ENCODE data around the gene ADAM19.

The ADAM19 gene

GRCh38 chr5:157530226-157530972 lies 45.2 kb downstream of the ADAM19 start:
- no peaks in the 10 kb centered on the region for H3K36me3 ChIP-seq (ENCODE audit: insufficient read depth, low read length)
- ATAC-seq (ENCODE audit: insufficient read depth, low read depth): no peak

DNA sequence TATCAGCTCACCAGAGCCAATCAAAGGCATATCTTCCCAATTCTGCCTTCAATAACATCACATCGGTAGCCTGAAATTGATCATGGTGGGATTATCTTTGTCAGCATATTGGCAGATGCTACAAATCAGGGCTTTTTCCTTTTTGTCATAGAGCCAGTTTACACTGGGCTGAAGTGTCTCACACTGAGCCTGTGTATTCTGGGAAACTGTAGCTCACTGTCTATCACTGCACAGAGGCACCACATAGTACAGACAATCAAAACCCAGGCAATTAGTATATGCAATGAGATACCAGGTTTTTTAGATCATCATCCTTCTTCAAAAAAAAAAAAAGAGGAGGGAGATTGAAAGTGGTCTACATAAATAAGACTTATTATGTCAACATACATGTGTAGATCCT lies 46.6 kb downstream of the ADAM19 start:
- Histone ChIP-seq H2AFZ (ENCODE audit: low read depth, low read length) (no peak overlapping the region), H3K79me2 (ENCODE audit: insufficient read depth, low read length) (no peaks in the 10 kb centered on the region), H3K27ac (ENCODE audit: low read length) (no peak overlapping the region), H3K4me3 (ENCODE audit: low read depth in 1 of 2, low read length in 2 of 2) (no peak overlapping the region), H3K27me3 (ENCODE audit: insufficient read depth, low read length, poor library complexity) (no peaks in the 10 kb centered on the region), H3K9ac (ENCODE audit: low read depth, low read length) (no peak overlapping the region), H3K4me2 (ENCODE audit: insufficient read depth, low read length) (no peak overlapping the region), H3K36me3 (ENCODE audit: insufficient read depth, low read length) (no peaks in the 10 kb centered on the region), H3K4me1 (ENCODE audit: insufficient read depth, low read length) (no peaks in the 10 kb centered on the region), H4K20me1 (ENCODE audit: insufficient read depth, low read length) (no peaks in the 10 kb centered on the region), H3K9me3 (ENCODE audit: insufficient read depth, low read length, severe bottlenecking) (no peaks in the 10 kb centered on the region)
- DNase-seq: no peak
- TF ChIP-seq, protein P1, sequence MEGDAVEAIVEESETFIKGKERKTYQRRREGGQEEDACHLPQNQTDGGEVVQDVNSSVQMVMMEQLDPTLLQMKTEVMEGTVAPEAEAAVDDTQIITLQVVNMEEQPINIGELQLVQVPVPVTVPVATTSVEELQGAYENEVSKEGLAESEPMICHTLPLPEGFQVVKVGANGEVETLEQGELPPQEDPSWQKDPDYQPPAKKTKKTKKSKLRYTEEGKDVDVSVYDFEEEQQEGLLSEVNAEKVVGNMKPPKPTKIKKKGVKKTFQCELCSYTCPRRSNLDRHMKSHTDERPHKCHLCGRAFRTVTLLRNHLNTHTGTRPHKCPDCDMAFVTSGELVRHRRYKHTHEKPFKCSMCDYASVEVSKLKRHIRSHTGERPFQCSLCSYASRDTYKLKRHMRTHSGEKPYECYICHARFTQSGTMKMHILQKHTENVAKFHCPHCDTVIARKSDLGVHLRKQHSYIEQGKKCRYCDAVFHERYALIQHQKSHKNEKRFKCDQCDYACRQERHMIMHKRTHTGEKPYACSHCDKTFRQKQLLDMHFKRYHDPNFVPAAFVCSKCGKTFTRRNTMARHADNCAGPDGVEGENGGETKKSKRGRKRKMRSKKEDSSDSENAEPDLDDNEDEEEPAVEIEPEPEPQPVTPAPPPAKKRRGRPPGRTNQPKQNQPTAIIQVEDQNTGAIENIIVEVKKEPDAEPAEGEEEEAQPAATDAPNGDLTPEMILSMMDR (IDR thresholded peaks at IDR 0.05; ENCODE audit: borderline replicate concordance, extremely low read depth, low read length, poor library complexity, severe bottlenecking): no peak
- TF ChIP-seq EZH2 (IDR thresholded peaks at IDR 0.05; ENCODE audit: borderline replicate concordance, low read depth, low read length, severe bottlenecking): no peak
- no peak for ATAC-seq (ENCODE audit: insufficient read depth, low read depth)

More at GRCh38 chr5:157530226-157530972, 45.2 kb downstream of the ADAM19 start:
- no peak overlapping the region for H3K4me2 ChIP-seq (ENCODE audit: insufficient read depth, low read length)
- H3K79me2 ChIP-seq (ENCODE audit: insufficient read depth, low read length): no peaks in the 10 kb centered on the region
- H3K27me3 ChIP-seq (ENCODE audit: insufficient read depth, low read length, poor library complexity): no peaks in the 10 kb centered on the region
- H2AFZ ChIP-seq (ENCODE audit: low read depth, low read length): no peak overlapping the region
- no peak overlapping the region for H3K27ac ChIP-seq (ENCODE audit: low read length)
- no peaks in the 10 kb centered on the region for H3K9me3 ChIP-seq (ENCODE audit: insufficient read depth, low read length, severe bottlenecking)
- DNase-seq: no peak
- H3K4me3 ChIP-seq (ENCODE audit: low read depth in 1 of 2, low read length in 2 of 2): no peak overlapping the region
- no peaks in the 10 kb centered on the region for H4K20me1 ChIP-seq (ENCODE audit: insufficient read depth, low read length)
- no peak overlapping the region for H3K9ac ChIP-seq (ENCODE audit: low read depth, low read length)
- H3K4me1 ChIP-seq (ENCODE audit: insufficient read depth, low read length): no peaks in the 10 kb centered on the region
- TF ChIP-seq, protein P1 (IDR thresholded peaks at IDR 0.05; ENCODE audit: borderline replicate concordance, extremely low read depth, low read length, poor library complexity, severe bottlenecking): no peak
- no peak for TF ChIP-seq EZH2 (IDR thresholded peaks at IDR 0.05; ENCODE audit: borderline replicate concordance, low read depth, low read length, severe bottlenecking)

- no peak for ATAC-seq (ENCODE audit: insufficient read depth, low read depth)
- Histone ChIP-seq H2AFZ (ENCODE audit: low read depth, low read length) (no peak overlapping the region), H3K79me2 (ENCODE audit: insufficient read depth, low read length) (no peaks in the 10 kb centered on the region), H4K20me1 (ENCODE audit: insufficient read depth, low read length) (no peaks in the 10 kb centered on the region), H3K9me3 (ENCODE audit: insufficient read depth, low read length, severe bottlenecking) (no peaks in the 10 kb centered on the region), H3K27ac (ENCODE audit: low read length) (no peak overlapping the region), H3K27me3 (ENCODE audit: insufficient read depth, low read length, poor library complexity) (no peaks in the 10 kb centered on the region), H3K9ac (ENCODE audit: low read depth, low read length) (no peak overlapping the region), H3K36me3 (ENCODE audit: insufficient read depth, low read length) (no peaks in the 10 kb centered on the region), H3K4me3 (ENCODE audit: low read depth in 1 of 2, low read length in 2 of 2) (no peak overlapping the region), H3K4me1 (ENCODE audit: insufficient read depth, low read length) (no peaks in the 10 kb centered on the region), H3K4me2 (ENCODE audit: insufficient read depth, low read length) (no peak overlapping the region)
- TF ChIP-seq, protein P1 (IDR thresholded peaks at IDR 0.05; ENCODE audit: borderline replicate concordance, extremely low read depth, low read length, poor library complexity, severe bottlenecking): no peak
- TF ChIP-seq EZH2 (IDR thresholded peaks at IDR 0.05; ENCODE audit: borderline replicate concordance, low read depth, low read length, severe bottlenecking): no peak
- no peak for DNase-seq
These were observed 47.4 kb downstream of the ADAM19 start for GRCh38 chr5:157528036-157528632.

Measured in DND-41 (cell line).